ENCODE measurements around the gene KLHL1. TPM values are rescaled to one million over a fixed set of nuclear protein-coding genes. Genes with fewer than 3 reads are reported as not detected.

KLHL1 gene
- total RNA-seq, 1 donor from 2014 or later: not detected

DNA sequence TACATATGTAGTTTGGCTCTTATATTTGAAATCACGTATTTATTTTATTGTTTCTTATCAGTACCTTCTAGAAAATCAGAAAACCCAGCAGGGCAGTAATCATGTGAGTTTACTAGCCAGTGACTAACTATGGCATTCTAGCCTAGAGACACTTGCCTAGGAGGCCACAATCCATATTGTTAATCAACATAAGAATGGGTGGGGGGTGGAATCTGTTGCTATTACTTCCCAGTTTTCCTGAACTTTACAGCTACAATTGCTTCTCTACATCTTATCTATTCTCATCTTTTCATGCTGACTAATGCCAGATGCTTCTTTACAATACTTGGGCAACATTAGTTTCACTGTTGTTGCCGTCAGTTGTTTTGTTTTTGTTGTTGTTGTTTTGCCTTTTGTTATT is 19.3 kb downstream of the KLHL1 start:
- intact Hi-C loops (cut with DNase I): no loop called here
- no peaks in the 10 kb centered on the region for H3K4me1 ChIP-seq

GRCh38 chr13:70087247-70087646 is 21.0 kb downstream of the KLHL1 start:
- no peak overlapping the region for H3K27ac ChIP-seq
- no peaks in the 10 kb centered on the region for H3K9me3 ChIP-seq
- H3K4me3 ChIP-seq: no peak overlapping the region
- no peaks in the 10 kb centered on the region for H3K4me1 ChIP-seq
- no peaks in the 10 kb centered on the region for H3K27me3 ChIP-seq
- intact Hi-C loops (cut with DNase I): no loop called here
- TF ChIP-seq POLR2AphosphoS5 (IDR thresholded peaks at IDR 0.05; ENCODE audit: insufficient read depth in 1 of 2, low read depth in 1 of 2) (no peak), POLR2A (IDR thresholded peaks at IDR 0.05) (no peak), CTCF (IDR thresholded peaks at IDR 0.05) (no peak)
- H3K36me3 ChIP-seq: no peaks in the 10 kb centered on the region
- DNase-seq (ENCODE audit: extremely low spot score in 2 of 2): no peak

More for the DNA sequence above, 19.3 kb downstream of the KLHL1 start:
- no peaks in the 10 kb centered on the region for H3K36me3 ChIP-seq
- no peaks in the 10 kb centered on the region for H3K9me3 ChIP-seq
- no peak for DNase-seq (ENCODE audit: extremely low spot score in 2 of 2)
- no peaks in the 10 kb centered on the region for H3K27me3 ChIP-seq
- no peak overlapping the region for H3K27ac ChIP-seq
- H3K4me3 ChIP-seq: no peak overlapping the region
- no peak for TF ChIP-seq POLR2AphosphoS5 (IDR thresholded peaks at IDR 0.05; ENCODE audit: insufficient read depth in 1 of 2, low read depth in 1 of 2)
- no peak for TF ChIP-seq POLR2A (IDR thresholded peaks at IDR 0.05)
- TF ChIP-seq CTCF (IDR thresholded peaks at IDR 0.05): no peak

DNA sequence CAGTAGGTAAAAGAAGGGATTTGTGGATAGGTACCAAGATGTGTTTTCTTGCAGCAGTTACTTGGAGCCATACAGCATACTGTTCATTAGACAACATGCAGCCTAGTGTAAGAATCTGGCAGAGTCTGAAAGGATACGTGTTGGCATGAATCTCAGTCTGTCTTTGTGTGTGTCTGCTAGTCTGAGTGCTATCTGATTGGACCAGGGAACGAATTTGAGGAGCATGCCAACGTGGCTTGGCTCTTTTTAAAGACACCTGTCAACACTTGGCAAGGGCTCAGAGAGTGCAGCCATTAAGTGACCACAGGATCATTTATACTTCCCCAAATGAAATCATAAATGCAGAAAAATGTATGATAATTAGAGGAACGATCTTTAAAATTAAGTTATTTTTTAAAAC is 28.2 kb downstream of the KLHL1 start:
- no peaks in the 10 kb centered on the region for H3K27me3 ChIP-seq
- intact Hi-C loops (cut with DNase I): no loop called here
- H3K27ac ChIP-seq: no peak overlapping the region
- H3K9me3 ChIP-seq: no peaks in the 10 kb centered on the region
- no peak overlapping the region for H3K4me3 ChIP-seq
- H3K36me3 ChIP-seq: no peaks in the 10 kb centered on the region
- DNase-seq (ENCODE audit: extremely low spot score in 2 of 2): no peak
- TF ChIP-seq POLR2AphosphoS5 (IDR thresholded peaks at IDR 0.05; ENCODE audit: insufficient read depth in 1 of 2, low read depth in 1 of 2) (no peak), POLR2A (IDR thresholded peaks at IDR 0.05) (no peak), CTCF (IDR thresholded peaks at IDR 0.05) (no peak)
- no peaks in the 10 kb centered on the region for H3K4me1 ChIP-seq

- Histone ChIP-seq H3K4me3 (no peak overlapping the region), H3K27me3 (no peaks in the 10 kb centered on the region), H3K4me1 (no peaks in the 10 kb centered on the region), H3K27ac (no peak overlapping the region), H3K9me3 (no peaks in the 10 kb centered on the region), H3K36me3 (no peaks in the 10 kb centered on the region)
- intact Hi-C loops (cut with DNase I): no loop called here
- no peak for DNase-seq (ENCODE audit: extremely low spot score in 2 of 2)
- TF ChIP-seq POLR2AphosphoS5 (IDR thresholded peaks at IDR 0.05; ENCODE audit: insufficient read depth in 1 of 2, low read depth in 1 of 2) (no peak), CTCF (IDR thresholded peaks at IDR 0.05) (no peak)
Observed at GRCh38 chr13:70054572-70054971, 53.7 kb downstream of the KLHL1 start.

GRCh38 chr13:70051531-70051930 is 56.7 kb downstream of the KLHL1 start:
- Histone ChIP-seq H3K9me3 (no peaks in the 10 kb centered on the region), H3K4me1 (no peaks in the 10 kb centered on the region), H3K4me3 (no peak overlapping the region), H3K27ac (no peak overlapping the region), H3K36me3 (no peaks in the 10 kb centered on the region), H3K27me3 (no peaks in the 10 kb centered on the region)
- no peak for DNase-seq (ENCODE audit: extremely low spot score in 2 of 2)
- TF ChIP-seq CTCF (IDR thresholded peaks at IDR 0.05): no peak
- no peak for TF ChIP-seq POLR2AphosphoS5 (IDR thresholded peaks at IDR 0.05; ENCODE audit: insufficient read depth in 1 of 2, low read depth in 1 of 2)
- TF ChIP-seq POLR2A (IDR thresholded peaks at IDR 0.05): no peak
- intact Hi-C loops (cut with DNase I): no loop called here

Data from vagina (tissue), 2 donors.